C4-2B (cell line): ENCODE data around the gene MRPL24.

Experiments used
- H3K27ac ChIP-seq: fragments of 450-650 bp; 2 replicates; pipeline ENCODE4 v1.5.1; 2017
- CTCF ChIP-seq: fragments of 450-650 bp; conservative IDR thresholded peaks from 2 replicates; pipeline ENCODE4 v1.5.1; 2017; ENCODE audit warnings: mild to moderate bottlenecking
- ZFX ChIP-seq: fragments of 450-650 bp; IDR thresholded peaks from 2 replicates; pipeline ENCODE4 v1.6.1; 2017

The MRPL24 gene

DNA sequence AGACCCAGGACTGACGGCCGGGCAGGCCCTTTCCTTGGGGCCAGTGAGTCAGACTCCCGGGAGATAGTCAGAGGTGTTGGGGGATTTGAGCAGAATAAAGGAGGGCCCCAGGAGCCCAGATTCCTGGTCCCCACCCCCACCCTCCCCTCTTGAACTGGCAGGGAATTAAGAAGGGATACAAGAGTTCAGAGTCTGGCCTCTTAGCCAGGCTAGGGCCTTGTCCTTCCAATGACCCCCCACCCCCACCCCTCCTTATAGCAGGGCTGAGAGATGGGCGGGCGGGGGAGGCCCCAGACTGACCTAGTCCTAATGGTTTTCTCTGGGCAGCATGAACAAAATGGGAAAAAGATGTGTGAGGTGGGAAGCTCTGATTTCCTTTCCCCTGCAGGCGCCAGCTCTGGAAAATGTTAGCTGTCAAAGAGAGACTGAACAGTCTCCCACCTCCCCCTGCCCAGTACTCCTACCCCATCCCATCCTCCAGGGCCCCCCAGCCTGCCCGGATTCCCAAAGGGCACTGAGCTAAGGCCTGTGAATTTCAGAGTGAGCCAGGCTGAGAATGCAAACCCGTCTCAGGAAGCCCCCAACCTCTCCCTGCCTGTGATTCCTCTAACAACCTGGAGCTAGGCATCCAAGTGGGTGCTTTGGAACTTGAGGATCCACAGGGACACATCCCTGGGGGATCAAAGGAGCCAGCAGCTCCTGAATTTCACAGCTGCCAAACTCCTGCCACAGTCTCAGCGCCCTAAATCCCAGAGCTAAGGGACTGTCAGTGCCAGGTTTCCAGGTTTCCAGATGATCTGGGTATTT lies 29.7 kb downstream of the MRPL24 start:
- TF ChIP-seq ZFX (no peak), CTCF (no peak)
- H3K27ac ChIP-seq: no peak overlapping the region

GRCh38 chr1:156709757-156710489 lies 31.0 kb downstream of the MRPL24 start:
- H3K27ac ChIP-seq: peak overlapping the region; percentile 12; the same call in 1 of the 2 replicates
- TF ChIP-seq CTCF (no peak), ZFX (no peak)

GRCh38 chr1:156709031-156709430 lies 31.9 kb downstream of the MRPL24 start:
- H3K27ac ChIP-seq: no peak overlapping the region

DNA sequence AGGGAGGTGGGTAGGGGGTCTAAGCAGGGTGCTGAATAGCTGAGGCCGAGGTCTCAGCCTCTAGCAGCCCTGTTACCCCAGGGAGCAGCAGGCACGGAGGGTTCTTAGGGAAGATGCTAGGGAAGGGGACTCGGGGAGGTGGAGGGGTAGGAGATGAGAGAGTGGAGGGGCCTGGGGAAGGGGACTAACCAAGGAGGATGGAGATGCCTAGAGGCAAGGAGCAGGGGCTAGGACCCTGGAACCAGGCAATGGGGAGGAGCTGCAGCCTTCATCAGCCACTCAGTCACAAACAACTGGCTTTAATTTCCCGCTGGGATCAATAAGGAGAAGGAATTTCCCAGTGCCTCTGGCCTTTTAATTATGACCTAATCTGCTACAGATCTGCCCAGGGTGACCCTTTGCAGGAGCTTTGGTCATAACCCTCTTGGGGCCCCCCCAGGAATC lies 32.6 kb downstream of the MRPL24 start:
- TF ChIP-seq CTCF (no peak), ZFX (no peak)
- H3K27ac ChIP-seq: no peak overlapping the region

More at GRCh38 chr1:156709031-156709430, 31.9 kb downstream of the MRPL24 start:
- TF ChIP-seq CTCF (no peak), ZFX (no peak)

DNA sequence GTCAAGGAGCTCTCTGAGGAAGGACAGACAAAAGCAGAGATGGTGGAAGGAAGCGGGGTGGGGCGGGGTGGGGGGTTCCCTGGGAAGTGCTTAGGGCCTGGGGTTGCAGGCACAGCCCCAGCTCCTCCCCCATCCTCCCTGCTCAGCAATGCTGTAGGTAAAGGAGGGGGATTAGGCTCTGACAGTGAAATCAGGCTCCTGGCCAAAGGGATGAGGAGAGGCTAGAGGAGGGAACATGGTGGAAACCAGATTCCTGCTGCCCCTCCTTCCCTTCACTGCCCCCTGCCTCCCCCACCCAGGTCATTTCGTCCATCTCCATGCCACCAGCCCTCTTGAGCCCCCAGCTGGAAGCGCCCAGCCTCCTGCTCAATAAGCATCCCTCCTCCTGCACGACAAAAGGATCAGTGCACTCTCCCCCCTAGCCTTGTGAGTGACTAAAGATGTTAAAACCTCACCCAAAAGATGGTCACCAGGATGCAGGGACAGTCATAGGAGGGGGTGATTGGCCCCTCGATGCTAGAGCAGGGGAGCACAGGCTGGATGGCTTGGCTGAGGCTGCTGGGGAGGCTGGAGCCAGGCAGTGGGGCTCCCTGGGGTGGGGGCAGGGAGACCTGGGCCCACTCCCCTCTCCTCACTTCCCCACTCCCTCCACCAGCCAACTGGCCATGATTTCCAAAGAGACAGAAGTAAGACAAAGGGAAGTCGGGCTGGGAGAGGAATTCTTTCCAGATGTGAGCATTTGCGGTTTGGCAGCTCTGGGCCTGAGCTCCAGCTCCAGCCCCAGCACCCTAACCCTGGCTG lies 33.3 kb downstream of the MRPL24 start:
- no peak for TF ChIP-seq CTCF
- TF ChIP-seq ZFX: no peak
- H3K27ac ChIP-seq: no peak overlapping the region

- no peak overlapping the region for H3K27ac ChIP-seq
- TF ChIP-seq CTCF: no peak
- TF ChIP-seq ZFX: no peak
These were observed 34.1 kb downstream of the MRPL24 start for GRCh38 chr1:156706657-156707416.
